ENCODE results near the gene GNG7.
"Not testable (repeated sequence)": the region's sequence is repeated elsewhere in the genome, so short reads cannot be mapped to it uniquely, and the experiment has no call there.

The GNG7 gene

DNA sequence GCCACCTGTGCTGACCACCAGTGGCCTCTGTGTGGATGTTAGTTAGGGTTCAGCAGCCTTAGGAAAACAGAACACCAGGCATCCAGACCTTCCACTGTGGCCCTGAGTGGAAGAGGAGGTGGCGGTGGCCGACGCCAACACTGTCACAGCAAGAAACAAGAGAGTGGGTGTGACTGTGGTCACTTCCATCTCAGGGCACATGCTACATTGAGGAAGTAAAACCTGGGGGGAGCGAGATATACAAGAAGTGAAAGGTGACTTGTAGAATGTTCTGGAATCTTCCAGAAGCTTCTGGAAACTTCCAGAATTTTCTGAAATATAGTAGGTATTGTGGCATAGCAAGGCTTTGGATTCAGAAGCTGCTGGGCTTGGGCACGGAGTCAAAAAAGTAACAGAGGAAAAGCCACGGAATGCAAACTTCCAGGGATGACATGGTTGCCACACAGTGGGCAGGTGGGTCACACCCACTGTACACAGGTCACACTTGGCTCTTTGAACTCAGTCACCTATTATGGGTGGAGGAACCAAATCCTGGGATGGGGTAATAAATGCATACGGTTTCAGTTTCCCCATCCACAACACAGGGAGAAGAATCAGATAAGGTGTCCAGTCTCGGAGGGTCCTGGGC lies 24.3 kb downstream of the GNG7 start:
- no peak for DNase-seq (ENCODE audit: low read depth in 3 of 3, low spot score in 1 of 3)

- DNase-seq (ENCODE audit: low read depth in 3 of 3, low spot score in 1 of 3): no peak
These were observed 25.7 kb downstream of the GNG7 start for GRCh38 chr19:2676823-2677222.

DNA sequence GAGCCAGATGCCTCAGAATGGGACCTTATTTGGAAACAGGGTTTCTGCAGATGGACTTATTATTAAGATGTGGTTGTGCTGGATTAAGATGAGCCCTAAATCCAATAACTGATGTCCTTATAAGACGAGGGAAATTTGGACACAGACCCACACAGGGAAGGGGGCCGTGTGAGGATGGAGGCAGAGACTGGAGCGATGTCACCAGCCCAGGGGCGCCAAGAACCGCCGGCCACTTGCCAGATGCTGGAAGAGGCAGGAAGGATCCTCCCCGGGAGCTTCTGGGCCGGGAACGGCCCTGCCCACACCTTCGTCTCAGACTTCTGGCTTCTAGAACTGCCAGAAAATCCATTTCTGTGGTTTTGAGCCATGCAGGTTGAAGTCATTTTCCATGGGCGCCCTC lies 26.6 kb downstream of the GNG7 start:
- DNase-seq (ENCODE audit: low read depth in 3 of 3, low spot score in 1 of 3): no peak

DNA sequence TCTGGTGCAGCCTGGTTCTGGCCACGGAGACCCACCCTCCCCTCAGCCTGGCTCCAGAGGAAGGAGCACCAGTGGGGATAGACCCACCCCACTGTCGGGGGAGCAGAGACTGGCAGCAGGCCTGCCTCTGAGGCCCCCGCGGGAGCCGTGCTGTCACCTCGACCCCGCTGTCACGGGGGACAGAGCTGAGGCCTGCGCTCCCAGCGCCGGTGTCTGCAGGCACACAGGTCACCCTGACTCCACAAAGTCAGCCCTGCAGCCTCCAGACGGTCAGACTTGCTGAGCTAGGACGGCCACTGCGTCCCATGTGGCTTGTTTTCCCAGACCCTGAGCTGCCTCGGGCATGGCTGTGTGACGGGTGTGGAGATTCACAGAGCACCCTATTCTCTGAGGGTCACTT lies 32.3 kb downstream of the GNG7 start:
- no peak for DNase-seq (ENCODE audit: low read depth in 3 of 3, low spot score in 1 of 3)

- DNase-seq (ENCODE audit: low read depth in 3 of 3, low spot score in 1 of 3): no peak
These were observed 34.2 kb downstream of the GNG7 start for GRCh38 chr19:2668175-2668763.

GRCh38 chr19:2667349-2667748 lies 35.1 kb downstream of the GNG7 start:
- DNase-seq (ENCODE audit: low read depth in 3 of 3, low spot score in 1 of 3): not testable (repeated sequence)

- DNase-seq (ENCODE audit: low read depth in 3 of 3, low spot score in 1 of 3): no peak
These were observed 36.0 kb downstream of the GNG7 start for GRCh38 chr19:2666344-2666994.

GRCh38 chr19:2665103-2665502 lies 37.4 kb downstream of the GNG7 start:
- no peak for DNase-seq (ENCODE audit: low read depth in 3 of 3, low spot score in 1 of 3)

- no peak for DNase-seq (ENCODE audit: low read depth in 3 of 3, low spot score in 1 of 3)
These were observed 38.4 kb downstream of the GNG7 start for GRCh38 chr19:2663920-2664571.

DNA sequence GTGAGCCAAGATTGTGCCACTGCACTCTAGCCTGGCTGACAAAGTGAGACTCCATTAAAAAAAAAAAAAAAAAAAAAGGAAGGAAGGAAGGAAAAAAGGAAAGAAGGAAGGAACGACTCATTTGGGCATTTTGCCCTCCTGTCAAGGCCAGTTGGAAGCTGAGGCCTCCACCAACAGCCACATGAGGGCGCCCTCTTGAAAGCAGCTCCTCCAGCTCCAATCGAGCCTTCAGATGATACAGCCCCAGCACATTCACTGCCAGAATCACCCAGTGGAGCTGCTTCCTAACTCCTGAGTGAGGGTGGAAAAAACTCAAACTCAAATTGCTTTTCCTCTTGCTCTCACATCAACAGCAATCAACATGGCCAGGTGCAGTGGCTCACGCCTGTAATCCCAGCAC lies 40.9 kb downstream of the GNG7 start:
- DNase-seq (ENCODE audit: low read depth in 3 of 3, low spot score in 1 of 3): no peak

DNA sequence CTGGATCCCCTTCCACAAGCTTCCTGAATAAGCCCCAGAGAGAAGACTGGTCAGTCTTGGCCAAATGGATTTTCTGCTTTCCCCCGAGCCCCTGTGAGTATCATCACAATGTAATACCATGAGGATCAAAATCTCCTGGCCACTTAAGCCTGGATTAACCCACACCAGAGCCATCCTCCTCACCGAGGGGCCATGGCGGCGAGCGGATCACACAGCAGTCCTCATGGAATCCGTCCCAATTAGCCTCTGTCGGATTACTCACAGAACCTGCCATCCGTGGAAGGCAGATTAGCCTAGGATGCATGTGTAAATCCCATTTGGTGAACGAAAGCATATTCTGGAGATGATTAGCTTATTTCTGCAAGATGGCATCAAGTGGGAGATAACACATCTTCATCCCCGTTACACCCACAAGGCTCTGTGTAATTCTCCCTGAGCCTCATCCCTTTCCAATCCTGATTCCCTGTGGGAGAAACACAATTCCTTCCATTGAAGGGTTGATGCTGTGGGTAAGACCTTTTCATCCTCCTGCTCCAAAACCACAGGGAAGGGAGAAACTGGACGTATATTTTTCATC lies 42.5 kb downstream of the GNG7 start:
- no peak for DNase-seq (ENCODE audit: low read depth in 3 of 3, low spot score in 1 of 3)

DNA sequence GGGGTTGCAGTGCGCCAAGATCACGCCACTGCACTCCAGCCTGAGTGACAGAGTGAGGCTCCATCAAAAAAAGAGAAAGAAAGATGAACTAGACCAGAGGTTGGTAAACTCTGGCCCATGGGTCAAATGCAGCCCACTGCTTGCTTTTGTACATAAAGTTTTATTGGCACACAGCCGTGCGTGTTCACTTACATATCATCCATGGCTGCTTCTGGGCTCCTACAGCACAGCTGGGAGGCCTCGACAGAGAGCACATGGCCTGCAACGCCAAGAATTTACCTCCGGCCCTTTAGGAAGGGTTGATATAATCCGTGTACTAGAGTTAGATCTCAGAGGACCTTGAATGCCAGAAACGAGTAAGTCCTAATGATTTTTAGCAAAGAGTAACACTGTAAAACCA lies 46.0 kb downstream of the GNG7 start:
- no peak for DNase-seq (ENCODE audit: low read depth in 3 of 3, low spot score in 1 of 3)

GRCh38 chr19:2653710-2654707 lies 48.5 kb downstream of the GNG7 start:
- no peak for DNase-seq (ENCODE audit: low read depth in 3 of 3, low spot score in 1 of 3)

DNA sequence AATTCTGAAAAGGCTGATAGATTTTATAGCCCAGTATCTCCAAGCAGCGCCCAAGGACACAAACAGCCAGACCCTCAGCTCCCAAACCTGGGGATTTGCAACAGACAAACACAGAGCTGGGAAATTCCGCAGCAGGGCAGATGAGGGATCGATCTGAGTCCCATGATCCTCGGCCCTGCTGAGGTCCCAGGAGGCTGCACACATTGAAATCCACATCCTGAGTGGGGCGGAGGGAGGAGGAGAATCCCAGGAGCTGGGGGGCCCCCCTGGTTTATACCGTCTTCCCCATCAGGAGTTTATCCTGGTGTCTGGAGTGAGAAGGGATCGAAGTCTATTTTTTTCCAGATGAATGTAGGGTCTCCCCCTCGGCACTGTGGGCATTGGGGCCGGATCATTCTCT lies 49.3 kb downstream of the GNG7 start:
- no peak for DNase-seq (ENCODE audit: low read depth in 3 of 3, low spot score in 1 of 3)

DNA sequence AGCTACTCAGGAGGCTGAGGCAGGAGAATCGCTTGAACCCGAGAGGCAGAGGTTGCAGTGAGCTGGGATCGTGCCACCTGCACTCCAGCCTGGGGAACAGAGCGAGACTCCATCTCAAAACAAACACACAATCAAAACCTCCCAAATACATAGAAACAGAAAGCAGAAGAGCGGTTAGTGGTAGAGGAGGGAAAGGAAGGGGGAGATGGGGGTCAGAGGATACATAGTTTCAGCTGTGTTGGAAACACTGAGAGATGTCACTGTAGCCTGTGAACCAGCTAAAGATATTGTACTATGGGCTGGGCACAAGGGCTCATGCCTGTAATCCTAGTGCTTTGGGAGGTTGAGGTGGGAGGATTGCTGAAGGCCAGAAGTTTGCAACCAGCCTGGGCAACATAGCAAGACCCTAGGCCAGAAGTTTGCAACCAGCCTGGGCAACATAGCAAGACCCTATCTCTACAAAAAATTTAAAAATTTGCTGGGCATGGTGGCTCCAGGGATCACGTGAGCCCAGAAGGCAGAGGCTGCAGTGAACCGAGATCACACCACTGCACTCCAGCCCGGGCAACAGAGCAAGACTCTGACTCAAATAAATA lies 49.9 kb downstream of the GNG7 start:
- DNase-seq (ENCODE audit: low read depth in 3 of 3, low spot score in 1 of 3): no peak

GRCh38 chr19:2651002-2651733 lies 51.3 kb downstream of the GNG7 start:
- DNase-seq (ENCODE audit: low read depth in 3 of 3, low spot score in 1 of 3): not testable (repeated sequence)

DNA sequence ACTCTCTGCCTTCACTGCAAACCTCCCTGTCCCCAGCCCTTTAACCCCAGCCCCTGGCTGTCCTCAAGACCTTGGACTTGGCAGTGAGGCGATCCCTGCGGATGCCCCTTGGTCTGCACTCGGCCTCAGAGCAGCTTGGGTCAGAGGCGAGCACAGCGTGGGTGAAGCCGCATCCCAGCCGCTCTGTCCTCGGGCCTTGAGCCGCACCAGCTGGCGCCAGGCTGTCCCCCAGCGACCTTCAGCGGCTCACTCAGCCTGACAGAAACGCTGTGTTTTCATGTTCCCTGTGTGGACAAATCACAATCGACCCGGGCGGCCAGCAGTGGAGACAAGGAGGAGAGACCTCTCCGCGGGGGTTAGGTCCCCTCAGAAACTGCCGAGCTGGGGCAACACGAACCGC lies 52.0 kb downstream of the GNG7 start:
- DNase-seq (ENCODE audit: low read depth in 3 of 3, low spot score in 1 of 3): no peak

DNA sequence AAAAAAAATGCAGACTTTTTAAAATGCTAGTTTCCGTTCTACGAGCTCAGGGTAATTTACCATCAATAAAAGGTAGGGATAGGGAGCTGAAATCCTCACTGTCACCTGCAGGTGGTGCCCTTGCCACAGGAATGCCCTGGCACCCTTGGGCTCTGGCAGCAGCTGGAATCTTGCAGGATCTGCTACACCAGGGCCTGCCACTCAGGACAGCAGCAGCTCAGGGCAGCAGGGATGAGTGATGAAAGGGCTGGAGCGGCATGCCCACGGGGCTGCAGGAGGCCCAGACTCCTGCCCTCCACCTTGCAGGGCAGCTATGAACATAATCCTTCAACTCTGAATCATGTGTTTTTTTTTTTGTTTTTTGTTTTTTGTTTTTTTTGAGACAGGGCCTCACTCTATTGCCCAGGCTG lies 54.0 kb downstream of the GNG7 start:
- peak; percentile 15 to 73 (median 49) for DNase-seq (ENCODE audit: low read depth in 3 of 3, low spot score in 1 of 3)

DNA sequence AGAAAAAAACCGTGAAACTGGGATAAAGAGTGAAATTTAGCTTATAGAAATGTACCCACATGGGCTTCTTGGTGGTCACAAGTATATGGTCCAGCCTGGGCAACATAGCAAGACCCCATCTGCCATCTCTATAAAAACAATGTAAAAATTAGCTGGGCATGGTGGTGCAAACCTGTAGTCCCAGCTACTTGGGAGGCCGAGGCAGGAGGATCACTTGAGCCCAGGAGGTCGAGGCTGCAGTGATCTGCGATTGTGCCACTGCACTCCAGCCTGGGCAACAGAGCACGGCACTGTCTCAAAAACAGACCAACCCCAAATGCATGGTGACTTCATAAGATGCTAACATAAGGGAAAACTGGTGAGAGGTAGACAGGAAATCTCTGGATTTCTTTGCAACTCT lies 54.4 kb downstream of the GNG7 start:
- no peak for DNase-seq (ENCODE audit: low read depth in 3 of 3, low spot score in 1 of 3)
